GM12892 (cell line): ENCODE measurements around the gene EVX1.

ENCODE experiments used
- POLR2A ChIP-seq: IDR thresholded peaks from 2 replicates; pipeline ENCODE4 v1.6.1; 2011; ENCODE audit warnings: low read depth, low read length, control low read depth
- TAF1 ChIP-seq: IDR thresholded peaks from 2 replicates; pipeline ENCODE4 v1.6.1; 2011; ENCODE audit warnings: low read depth, mild to moderate bottlenecking, control low read depth, low read length, borderline replicate concordance

GRCh38 chr7:27277628-27278027 is 35.0 kb downstream of the EVX1 start:
- TF ChIP-seq TAF1 (no peak), POLR2A (no peak)
